ENCODE measurements around the gene CA5A. TPM values are rescaled to one million over a fixed set of nuclear protein-coding genes. Genes with fewer than 3 reads are reported as not detected.

CA5A gene
- total and polyA plus RNA-seq, 9 of the 15 experiments (the other 6 are each of a cell fraction or from before 2014, with no cell fraction given) = not detected

- TF ChIP-seq, protein P1, sequence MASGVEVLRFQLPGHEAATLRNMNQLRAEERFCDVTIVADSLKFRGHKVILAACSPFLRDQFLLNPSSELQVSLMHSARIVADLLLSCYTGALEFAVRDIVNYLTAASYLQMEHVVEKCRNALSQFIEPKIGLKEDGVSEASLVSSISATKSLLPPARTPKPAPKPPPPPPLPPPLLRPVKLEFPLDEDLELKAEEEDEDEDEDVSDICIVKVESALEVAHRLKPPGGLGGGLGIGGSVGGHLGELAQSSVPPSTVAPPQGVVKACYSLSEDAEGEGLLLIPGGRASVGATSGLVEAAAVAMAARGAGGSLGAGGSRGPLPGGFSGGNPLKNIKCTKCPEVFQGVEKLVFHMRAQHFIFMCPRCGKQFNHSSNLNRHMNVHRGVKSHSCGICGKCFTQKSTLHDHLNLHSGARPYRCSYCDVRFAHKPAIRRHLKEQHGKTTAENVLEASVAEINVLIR (CRISPR knock-in tag; IDR thresholded peaks at IDR 0.05) = no peak
- TF ChIP-seq ZZZ3 (IDR thresholded peaks at IDR 0.05) = no peak
- TF ChIP-seq BMI1 (IDR thresholded peaks at IDR 0.05; ENCODE audit: low read length) = no peak
- TF ChIP-seq ZNF766 (CRISPR knock-in tag; conservative IDR thresholded peaks at IDR 0.05) = peak; percentile 79
- no peak for TF ChIP-seq ZNF121 (CRISPR knock-in tag; conservative IDR thresholded peaks at IDR 0.05)
- no peak for TF ChIP-seq ZNF3 (CRISPR knock-in tag; IDR thresholded peaks at IDR 0.05)
- TF ChIP-seq PRPF4 (IDR thresholded peaks at IDR 0.05; ENCODE audit: insufficient read depth, low read depth, low read length, poor library complexity, severe bottlenecking) = no peak
- TF ChIP-seq ZNF584 (CRISPR knock-in tag; IDR thresholded peaks at IDR 0.05; ENCODE audit: low read depth) = peak; percentile 92
- TF ChIP-seq ZFPM2 (CRISPR knock-in tag; IDR thresholded peaks at IDR 0.05) = peak; percentile 7; the same call in 1 of the 2 replicates
- TF ChIP-seq ZNF318 (IDR thresholded peaks at IDR 0.05; ENCODE audit: borderline replicate concordance in 1 of 2, low read depth in 1 of 2) = peak in 1 of 2 experiments; percentile 86; a peak in 2 of 4 replicates
- peak; percentile 98 for TF ChIP-seq NEUROD1 (IDR thresholded peaks at IDR 0.05; ENCODE audit: borderline replicate concordance, low read depth, low read length, partially characterized antibody)
- TF ChIP-seq, protein P2, sequence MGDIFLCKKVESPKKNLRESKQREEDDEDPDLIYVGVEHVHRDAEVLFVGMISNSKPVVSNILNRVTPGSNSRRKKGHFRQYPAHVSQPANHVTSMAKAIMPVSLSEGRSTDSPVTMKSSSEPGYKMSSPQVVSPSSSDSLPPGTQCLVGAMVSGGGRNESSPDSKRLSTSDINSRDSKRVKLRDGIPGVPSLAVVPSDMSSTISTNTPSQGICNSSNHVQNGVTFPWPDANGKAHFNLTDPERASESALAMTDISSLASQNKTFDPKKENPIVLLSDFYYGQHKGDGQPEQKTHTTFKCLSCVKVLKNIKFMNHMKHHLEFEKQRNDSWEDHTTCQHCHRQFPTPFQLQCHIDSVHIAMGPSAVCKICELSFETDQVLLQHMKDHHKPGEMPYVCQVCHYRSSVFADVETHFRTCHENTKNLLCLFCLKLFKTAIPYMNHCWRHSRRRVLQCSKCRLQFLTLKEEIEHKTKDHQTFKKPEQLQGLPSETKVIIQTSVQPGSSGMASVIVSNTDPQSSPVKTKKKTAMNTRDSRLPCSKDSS (IDR thresholded peaks at IDR 0.05; ENCODE audit: low read depth, partially characterized antibody) = no peak
- TF ChIP-seq POLR2A (conservative IDR thresholded peaks at IDR 0.05) = no peak; the same call in 1 of the 2 replicates
- TF ChIP-seq TFAM (CRISPR knock-in tag; conservative IDR thresholded peaks at IDR 0.05) = no peak
- TF ChIP-seq ZNF311 (CRISPR knock-in tag; IDR thresholded peaks at IDR 0.05) = peak; percentile 34; the same call in 1 of the 2 replicates
- no peak for TF ChIP-seq ZNF347 (CRISPR knock-in tag; IDR thresholded peaks at IDR 0.05; ENCODE audit: low read depth)
Observed at GRCh38 chr16:87854053-87854906, 82.0 kb downstream of the CA5A start (continued).

All from K562 (cell line).